ENCODE measurements around the gene TCERG1L. TPM values are rescaled to one million over a fixed set of nuclear protein-coding genes. Genes with fewer than 3 reads are reported as not detected.

Gene TCERG1L
- polyA plus RNA-seq, 1 of the 3 experiments (the other 2 are of a cell fraction) = not detected

DNA sequence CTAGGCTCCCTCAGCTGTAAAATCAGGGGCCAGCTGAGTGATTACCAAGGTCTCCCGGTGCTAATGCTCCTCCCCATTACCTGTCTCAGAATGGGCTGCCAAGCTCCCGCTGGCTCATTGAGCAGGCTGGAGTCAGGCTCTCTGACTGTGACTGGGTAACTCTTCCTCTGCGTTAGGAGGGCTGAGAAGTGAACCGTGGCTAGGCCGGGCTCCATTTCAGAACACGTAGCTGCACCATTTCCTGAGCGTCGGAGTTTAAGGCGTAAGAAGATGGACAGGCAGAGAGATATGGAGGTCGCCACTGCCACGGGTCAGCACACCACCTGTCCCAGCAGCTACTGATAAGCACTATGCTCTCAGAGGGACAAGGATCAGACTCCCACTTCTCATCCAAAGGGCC is 250.3 kb downstream of the TCERG1L start:
- no peak overlapping the region for H3K4me2 ChIP-seq
- DNase-seq = no peak
- H3K9ac ChIP-seq = no peak overlapping the region
- 44% methylated on average over 11 of the region's 11 CpGs for WGBS (ENCODE audit: low lambda C conversion rate)
- no peaks in the 10 kb centered on the region for H3K36me3 ChIP-seq (replicated peaks in 1 of 2; ENCODE audit: control insufficient read depth in 1 of 2, insufficient read depth in 2 of 2, low read length in 1 of 2)
- CTCF ChIA-PET = no interaction called here
- H3K27me3 ChIP-seq (ENCODE audit: insufficient read depth) = no peaks in the 10 kb centered on the region
- H3F3A ChIP-seq (replicated peaks; ENCODE audit: insufficient read depth) = no peaks in the 10 kb centered on the region
- POLR2A ChIA-PET = no interaction called here
- H3K4me3 ChIP-seq (ENCODE audit: low read depth in 2 of 2, low read length in 1 of 2) = no peak overlapping the region
- no peaks in the 10 kb centered on the region for H4K20me1 ChIP-seq (ENCODE audit: insufficient read depth)
- H3K9me3 ChIP-seq = no peaks in the 10 kb centered on the region
- H3K4me1 ChIP-seq (ENCODE audit: control insufficient read depth in 1 of 2, insufficient read depth in 2 of 2, low read depth in 1 of 2, low read length in 1 of 2) = no peaks in the 10 kb centered on the region
- no peak overlapping the region for H3K27ac ChIP-seq (ENCODE audit: low read depth in 2 of 2, low read length in 1 of 2)
- H3K9me2 ChIP-seq = no peaks in the 10 kb centered on the region
- no peaks in the 10 kb centered on the region for H3K79me2 ChIP-seq (ENCODE audit: insufficient read depth)
- H2AFZ ChIP-seq (ENCODE audit: low read depth) = no peak overlapping the region
- TF ChIP-seq FOSL2 (IDR thresholded peaks at IDR 0.05; ENCODE audit: borderline replicate concordance, low read depth) = no peak
- TF ChIP-seq RFX5 (IDR thresholded peaks at IDR 0.05; ENCODE audit: low read length) = no peak
- TF ChIP-seq YY1 (IDR thresholded peaks at IDR 0.05; ENCODE audit: low read depth) = no peak
- no peak for TF ChIP-seq RCOR1 (IDR thresholded peaks at IDR 0.05; ENCODE audit: low read length)
- no peak for TF ChIP-seq TAF1 (IDR thresholded peaks at IDR 0.05; ENCODE audit: borderline replicate concordance, low read depth, low read length)
- no peak for TF ChIP-seq SIN3A (IDR thresholded peaks at IDR 0.05; ENCODE audit: borderline replicate concordance, low read depth, low read length)
- TF ChIP-seq MEF2A (IDR thresholded peaks at IDR 0.05; ENCODE audit: borderline replicate concordance, low read depth) = no peak
- TF ChIP-seq, protein P1, sequence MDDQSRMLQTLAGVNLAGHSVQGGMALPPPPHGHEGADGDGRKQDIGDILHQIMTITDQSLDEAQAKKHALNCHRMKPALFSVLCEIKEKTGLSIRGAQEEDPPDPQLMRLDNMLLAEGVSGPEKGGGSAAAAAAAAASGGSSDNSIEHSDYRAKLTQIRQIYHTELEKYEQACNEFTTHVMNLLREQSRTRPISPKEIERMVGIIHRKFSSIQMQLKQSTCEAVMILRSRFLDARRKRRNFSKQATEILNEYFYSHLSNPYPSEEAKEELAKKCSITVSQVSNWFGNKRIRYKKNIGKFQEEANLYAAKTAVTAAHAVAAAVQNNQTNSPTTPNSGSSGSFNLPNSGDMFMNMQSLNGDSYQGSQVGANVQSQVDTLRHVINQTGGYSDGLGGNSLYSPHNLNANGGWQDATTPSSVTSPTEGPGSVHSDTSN (IDR thresholded peaks at IDR 0.05) = no peak
- TF ChIP-seq, protein P2, sequence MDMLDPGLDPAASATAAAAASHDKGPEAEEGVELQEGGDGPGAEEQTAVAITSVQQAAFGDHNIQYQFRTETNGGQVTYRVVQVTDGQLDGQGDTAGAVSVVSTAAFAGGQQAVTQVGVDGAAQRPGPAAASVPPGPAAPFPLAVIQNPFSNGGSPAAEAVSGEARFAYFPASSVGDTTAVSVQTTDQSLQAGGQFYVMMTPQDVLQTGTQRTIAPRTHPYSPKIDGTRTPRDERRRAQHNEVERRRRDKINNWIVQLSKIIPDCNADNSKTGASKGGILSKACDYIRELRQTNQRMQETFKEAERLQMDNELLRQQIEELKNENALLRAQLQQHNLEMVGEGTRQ (IDR thresholded peaks at IDR 0.05; ENCODE audit: borderline replicate concordance, low read depth, low read length) = no peak
- TF ChIP-seq, protein P3, sequence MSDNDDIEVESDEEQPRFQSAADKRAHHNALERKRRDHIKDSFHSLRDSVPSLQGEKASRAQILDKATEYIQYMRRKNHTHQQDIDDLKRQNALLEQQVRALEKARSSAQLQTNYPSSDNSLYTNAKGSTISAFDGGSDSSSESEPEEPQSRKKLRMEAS (IDR thresholded peaks at IDR 0.05; ENCODE audit: low read depth) = no peak
- TF ChIP-seq EZH2phosphoT487 (IDR thresholded peaks at IDR 0.05; ENCODE audit: borderline replicate concordance, low read depth) = no peak
- no peak for TF ChIP-seq CHD2 (IDR thresholded peaks at IDR 0.05; ENCODE audit: low read length, partially characterized antibody)
- TF ChIP-seq RXRA (IDR thresholded peaks at IDR 0.05; ENCODE audit: borderline replicate concordance, low read depth) = no peak

DNA sequence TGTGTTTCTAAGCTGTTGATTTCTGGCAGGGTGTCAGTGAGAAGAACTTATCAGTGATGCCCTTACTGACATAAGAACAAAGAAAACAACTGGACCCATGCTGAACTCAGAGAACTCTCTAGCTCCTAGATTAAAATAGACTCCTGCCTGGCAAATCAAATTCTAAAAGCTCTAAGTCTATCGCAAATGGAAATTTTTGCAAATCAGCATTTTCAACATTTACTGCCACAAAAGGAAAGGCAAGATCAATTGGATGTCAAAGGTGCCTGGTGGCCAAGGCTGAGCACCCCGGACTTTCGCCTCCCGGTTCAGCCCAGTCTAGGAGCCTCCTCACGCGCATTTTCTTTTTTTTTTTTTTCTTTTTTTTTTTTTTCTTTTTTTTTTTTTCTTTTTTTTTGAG is 251.6 kb downstream of the TCERG1L start:
- H4K20me1 ChIP-seq (ENCODE audit: insufficient read depth) = no peaks in the 10 kb centered on the region
- H3K27me3 ChIP-seq (ENCODE audit: insufficient read depth) = no peaks in the 10 kb centered on the region
- H3K36me3 ChIP-seq (replicated peaks in 1 of 2; ENCODE audit: control insufficient read depth in 1 of 2, insufficient read depth in 2 of 2, low read length in 1 of 2) = no peaks in the 10 kb centered on the region
- H2AFZ ChIP-seq (ENCODE audit: low read depth) = no peak overlapping the region
- no peaks in the 10 kb centered on the region for H3K9me2 ChIP-seq
- H3K4me3 ChIP-seq (ENCODE audit: low read depth in 2 of 2, low read length in 1 of 2) = no peak overlapping the region
- no peak for DNase-seq
- CTCF ChIA-PET = no interaction called here
- no peak overlapping the region for H3K4me2 ChIP-seq
- no peaks in the 10 kb centered on the region for H3K79me2 ChIP-seq (ENCODE audit: insufficient read depth)
- H3K4me1 ChIP-seq (ENCODE audit: control insufficient read depth in 1 of 2, insufficient read depth in 2 of 2, low read depth in 1 of 2, low read length in 1 of 2) = no peaks in the 10 kb centered on the region
- H3K9me3 ChIP-seq = no peaks in the 10 kb centered on the region
- no peak overlapping the region for H3K9ac ChIP-seq
- H3K27ac ChIP-seq (ENCODE audit: low read depth in 2 of 2, low read length in 1 of 2) = no peak overlapping the region
- TF ChIP-seq MEF2A (IDR thresholded peaks at IDR 0.05; ENCODE audit: borderline replicate concordance, low read depth) (no peak), GATA2 (CRISPR knock-in tag; IDR thresholded peaks at IDR 0.05) (no peak), TAF1 (IDR thresholded peaks at IDR 0.05; ENCODE audit: borderline replicate concordance, low read depth, low read length) (no peak), FOSL2 (IDR thresholded peaks at IDR 0.05; ENCODE audit: borderline replicate concordance, low read depth) (no peak), GABPA (IDR thresholded peaks at IDR 0.05; ENCODE audit: low read depth) (no peak), SIN3A (IDR thresholded peaks at IDR 0.05; ENCODE audit: borderline replicate concordance, low read depth, low read length) (no peak)
- WGBS (ENCODE audit: low lambda C conversion rate) = 66% methylated on average over 6 of the region's 6 CpGs
- POLR2A ChIA-PET = no interaction called here
- no peaks in the 10 kb centered on the region for H3F3A ChIP-seq (replicated peaks; ENCODE audit: insufficient read depth)
